ENCODE data around the gene STK39.
A peak's percentile ranks its signal among the peaks of the same experiment; 100 is the strongest.

DNA sequence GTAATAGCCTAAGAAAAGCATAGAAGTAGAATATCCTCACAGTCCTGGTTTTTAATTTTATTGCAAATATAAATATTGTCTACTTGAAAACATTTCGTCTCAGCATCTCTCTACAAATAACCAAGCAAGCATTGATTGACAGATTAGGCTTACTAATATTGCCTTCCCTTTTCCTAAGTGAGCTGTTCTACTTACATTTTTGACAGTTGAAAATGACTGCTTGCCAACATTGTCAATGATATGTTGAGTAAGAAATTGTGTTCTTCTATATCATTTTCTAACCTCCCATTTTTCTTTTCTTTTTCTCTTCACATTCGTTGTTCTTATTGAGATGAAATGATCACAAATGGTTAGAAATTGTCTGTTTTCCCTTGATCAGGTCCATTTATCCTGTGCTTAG lies 47.0 kb upstream of the STK39 start:
- TF ChIP-seq, protein P1, sequence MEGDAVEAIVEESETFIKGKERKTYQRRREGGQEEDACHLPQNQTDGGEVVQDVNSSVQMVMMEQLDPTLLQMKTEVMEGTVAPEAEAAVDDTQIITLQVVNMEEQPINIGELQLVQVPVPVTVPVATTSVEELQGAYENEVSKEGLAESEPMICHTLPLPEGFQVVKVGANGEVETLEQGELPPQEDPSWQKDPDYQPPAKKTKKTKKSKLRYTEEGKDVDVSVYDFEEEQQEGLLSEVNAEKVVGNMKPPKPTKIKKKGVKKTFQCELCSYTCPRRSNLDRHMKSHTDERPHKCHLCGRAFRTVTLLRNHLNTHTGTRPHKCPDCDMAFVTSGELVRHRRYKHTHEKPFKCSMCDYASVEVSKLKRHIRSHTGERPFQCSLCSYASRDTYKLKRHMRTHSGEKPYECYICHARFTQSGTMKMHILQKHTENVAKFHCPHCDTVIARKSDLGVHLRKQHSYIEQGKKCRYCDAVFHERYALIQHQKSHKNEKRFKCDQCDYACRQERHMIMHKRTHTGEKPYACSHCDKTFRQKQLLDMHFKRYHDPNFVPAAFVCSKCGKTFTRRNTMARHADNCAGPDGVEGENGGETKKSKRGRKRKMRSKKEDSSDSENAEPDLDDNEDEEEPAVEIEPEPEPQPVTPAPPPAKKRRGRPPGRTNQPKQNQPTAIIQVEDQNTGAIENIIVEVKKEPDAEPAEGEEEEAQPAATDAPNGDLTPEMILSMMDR (IDR thresholded peaks at IDR 0.05; ENCODE audit: poor library complexity, severe bottlenecking): no peak
- TF ChIP-seq EP300 (conservative IDR thresholded peaks at IDR 0.05; ENCODE audit: poor library complexity, severe bottlenecking) (peak; percentile 99), POLR2AphosphoS5 (IDR thresholded peaks at IDR 0.05) (peak; percentile 98), EZH2 (IDR thresholded peaks at IDR 0.05; ENCODE audit: borderline replicate concordance, insufficient read depth, low read length, poor library complexity, severe bottlenecking) (no peak), TAF1 (IDR thresholded peaks at IDR 0.05; ENCODE audit: low read depth) (no peak), SMC3 (conservative IDR thresholded peaks at IDR 0.05; ENCODE audit: poor library complexity) (no peak), RAD21 (conservative IDR thresholded peaks at IDR 0.05) (no peak), MXI1 (conservative IDR thresholded peaks at IDR 0.05; ENCODE audit: poor library complexity, severe bottlenecking) (no peak)
- TF ChIP-seq, protein P2, sequence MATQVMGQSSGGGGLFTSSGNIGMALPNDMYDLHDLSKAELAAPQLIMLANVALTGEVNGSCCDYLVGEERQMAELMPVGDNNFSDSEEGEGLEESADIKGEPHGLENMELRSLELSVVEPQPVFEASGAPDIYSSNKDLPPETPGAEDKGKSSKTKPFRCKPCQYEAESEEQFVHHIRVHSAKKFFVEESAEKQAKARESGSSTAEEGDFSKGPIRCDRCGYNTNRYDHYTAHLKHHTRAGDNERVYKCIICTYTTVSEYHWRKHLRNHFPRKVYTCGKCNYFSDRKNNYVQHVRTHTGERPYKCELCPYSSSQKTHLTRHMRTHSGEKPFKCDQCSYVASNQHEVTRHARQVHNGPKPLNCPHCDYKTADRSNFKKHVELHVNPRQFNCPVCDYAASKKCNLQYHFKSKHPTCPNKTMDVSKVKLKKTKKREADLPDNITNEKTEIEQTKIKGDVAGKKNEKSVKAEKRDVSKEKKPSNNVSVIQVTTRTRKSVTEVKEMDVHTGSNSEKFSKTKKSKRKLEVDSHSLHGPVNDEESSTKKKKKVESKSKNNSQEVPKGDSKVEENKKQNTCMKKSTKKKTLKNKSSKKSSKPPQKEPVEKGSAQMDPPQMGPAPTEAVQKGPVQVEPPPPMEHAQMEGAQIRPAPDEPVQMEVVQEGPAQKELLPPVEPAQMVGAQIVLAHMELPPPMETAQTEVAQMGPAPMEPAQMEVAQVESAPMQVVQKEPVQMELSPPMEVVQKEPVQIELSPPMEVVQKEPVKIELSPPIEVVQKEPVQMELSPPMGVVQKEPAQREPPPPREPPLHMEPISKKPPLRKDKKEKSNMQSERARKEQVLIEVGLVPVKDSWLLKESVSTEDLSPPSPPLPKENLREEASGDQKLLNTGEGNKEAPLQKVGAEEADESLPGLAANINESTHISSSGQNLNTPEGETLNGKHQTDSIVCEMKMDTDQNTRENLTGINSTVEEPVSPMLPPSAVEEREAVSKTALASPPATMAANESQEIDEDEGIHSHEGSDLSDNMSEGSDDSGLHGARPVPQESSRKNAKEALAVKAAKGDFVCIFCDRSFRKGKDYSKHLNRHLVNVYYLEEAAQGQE (IDR thresholded peaks at IDR 0.05; ENCODE audit: borderline replicate concordance): peak; percentile 72
